HepG2 (cell line): ENCODE results near the gene SYS1. TPM values are rescaled to one million over a fixed set of nuclear protein-coding genes. Genes with fewer than 3 reads are reported as not detected.

ENCODE experiments used
- AKAP8 ChIP-seq: sonication (generic); formaldehyde crosslinking; IDR thresholded peaks from 2 replicates; pipeline ENCODE4 v1.5.1; 2020; ENCODE audit warnings: mild to moderate bottlenecking, missing genetic modification reagents
- CHD4 ChIP-seq: fragments of 200-600 bp; sonication (generic); IDR thresholded peaks from 2 replicates; pipeline ENCODE4 v1.7.0; 2017; ENCODE audit warnings: mild to moderate bottlenecking, low read length, borderline replicate concordance
- FIP1L1 ChIP-seq: fragments of 200-400 bp; formaldehyde crosslinking; IDR thresholded peaks from 2 replicates; pipeline ENCODE4 v1.6.1; 2018; ENCODE audit warnings: low read depth, mild to moderate bottlenecking, low read length, moderate library complexity, borderline replicate concordance; ENCODE audit not compliant: insufficient read depth
- HNF1A ChIP-seq, 2 experiments: sonication (generic) in 1 of 2; formaldehyde crosslinking in 1 of 2; IDR thresholded peaks; 2 replicates each; pipeline versions ENCODE4 v1.4.0 to v1.6.1; 2016 to 2020; ENCODE audit warnings: borderline replicate concordance in 1 of 2, low read depth in 1 of 2, mild to moderate bottlenecking in 1 of 2, missing genetic modification reagents in 1 of 2
- KAT7 ChIP-seq: IDR thresholded peaks from 2 replicates; pipeline ENCODE4 v1.6.1; 2018; ENCODE audit warnings: borderline replicate concordance, missing compliant biosample characterization
- KDM6A ChIP-seq: IDR thresholded peaks from 2 replicates; pipeline ENCODE4 v1.6.1; 2016; ENCODE audit warnings: low read depth
- NFIC ChIP-seq: IDR thresholded peaks from 2 replicates; pipeline ENCODE4 v1.6.1; 2012; ENCODE audit warnings: mild to moderate bottlenecking, low read length, inconsistent platforms
- PAWR ChIP-seq: sonication (generic); formaldehyde crosslinking; IDR thresholded peaks from 2 replicates; pipeline ENCODE4 v1.4.0; 2020; ENCODE audit warnings: missing genetic modification reagents, mild to moderate bottlenecking, borderline replicate concordance
- SNAI1 ChIP-seq: sonication (generic); formaldehyde crosslinking; IDR thresholded peaks from 2 replicates; pipeline ENCODE4 v1.5.0; 2020; ENCODE audit warnings: mild to moderate bottlenecking, missing genetic modification reagents, borderline replicate concordance
- ZBTB7A ChIP-seq: sonication (generic); formaldehyde crosslinking; IDR thresholded peaks from 2 replicates; pipeline ENCODE4 v1.8.0; 2022; ENCODE audit warnings: mild to moderate bottlenecking, missing genetic modification reagents
- ZFP41 ChIP-seq: sonication (generic); formaldehyde crosslinking; IDR thresholded peaks from 2 replicates; pipeline ENCODE4 v1.4.0; 2020; ENCODE audit warnings: mild to moderate bottlenecking, missing genetic modification reagents, borderline replicate concordance
- ZNF564 ChIP-seq: sonication (generic); formaldehyde crosslinking; IDR thresholded peaks from 2 replicates; pipeline ENCODE4 v1.8.1; 2023; ENCODE audit warnings: mild to moderate bottlenecking, missing genetic modification reagents
- ZNF570 ChIP-seq: sonication (generic); formaldehyde crosslinking; IDR thresholded peaks from 2 replicates; pipeline ENCODE4 v1.4.0; 2020; ENCODE audit warnings: mild to moderate bottlenecking, missing genetic modification reagents, borderline replicate concordance
- ZNF703 ChIP-seq: sonication (generic); formaldehyde crosslinking; IDR thresholded peaks from 2 replicates; pipeline ENCODE4 v1.5.1; 2020; ENCODE audit warnings: missing genetic modification reagents, mild to moderate bottlenecking, moderate library complexity, borderline replicate concordance
- ZNF747 ChIP-seq: sonication (generic); formaldehyde crosslinking; IDR thresholded peaks from 2 replicates; pipeline ENCODE4 v1.8.1; 2023; ENCODE audit warnings: missing genetic modification reagents, mild to moderate bottlenecking, borderline replicate concordance
- ZNF777 ChIP-seq: sonication (generic); formaldehyde crosslinking; IDR thresholded peaks from 2 replicates; pipeline ENCODE4 v1.4.0; 2020; ENCODE audit warnings: missing genetic modification reagents
- ZNF780A ChIP-seq: sonication (generic); formaldehyde crosslinking; IDR thresholded peaks from 2 replicates; pipeline ENCODE4 v1.8.0; 2022; ENCODE audit warnings: mild to moderate bottlenecking, missing genetic modification reagents, moderate library complexity
- ZNF788 ChIP-seq: sonication (generic); formaldehyde crosslinking; IDR thresholded peaks from 2 replicates; pipeline ENCODE4 v1.5.0; 2020; ENCODE audit warnings: mild to moderate bottlenecking, missing genetic modification reagents, borderline replicate concordance
- ZSCAN29 ChIP-seq: sonication (generic); formaldehyde crosslinking; conservative IDR thresholded peaks from 2 replicates; pipeline ENCODE4 v1.4.0; 2020; ENCODE audit warnings: mild to moderate bottlenecking, missing genetic modification reagents
- polyA plus RNA-seq, 8 experiments: library from polyadenylated mRNA; depleted of rRNA in 3 of 8; stranded (reverse) in 7 of 8; unstranded in 1 of 8; fragments of >200 nt; fragmentation: Illumina TruSeq in 4 of 8; extraction: Trizol in 4 of 8; gene quantifications; 2 replicates each; pipeline versions ENCODE4 v1.2.1 to v1.2.3, GENCODE V29; 2011 to 2016; ENCODE audit warnings: low read depth in 4 of 8, missing spikeins in 1 of 8, mixed read lengths in 1 of 8; ENCODE audit not compliant: insufficient read depth in 1 of 8
- total RNA-seq, 5 experiments: library from RNA; depleted of rRNA; stranded (reverse); fragments of >200 nt; fragmentation: Illumina TruSeq; extraction: Trizol; gene quantifications; 2 replicates each; pipeline ENCODE4 v1.2.3, GENCODE V29; 2016; ENCODE audit warnings: low read depth in 1 of 5
- TF ChIP-seq, protein P1 (sequence below): sonication (generic); formaldehyde crosslinking; IDR thresholded peaks from 2 replicates; pipeline ENCODE4 v1.4.0; 2020; ENCODE audit warnings: missing genetic modification reagents, borderline replicate concordance
- TF ChIP-seq, protein P2 (sequence below): sonication (generic); formaldehyde crosslinking; IDR thresholded peaks from 2 replicates; pipeline ENCODE4 v1.8.1; 2023; ENCODE audit warnings: missing genetic modification reagents, inconsistent platforms, borderline replicate concordance

SYS1 gene
- total and polyA plus RNA-seq, 2 of the 13 experiments (the other 11 are each of a cell fraction or from before 2014, with no cell fraction given) = 38.3 to 65.6 TPM

DNA sequence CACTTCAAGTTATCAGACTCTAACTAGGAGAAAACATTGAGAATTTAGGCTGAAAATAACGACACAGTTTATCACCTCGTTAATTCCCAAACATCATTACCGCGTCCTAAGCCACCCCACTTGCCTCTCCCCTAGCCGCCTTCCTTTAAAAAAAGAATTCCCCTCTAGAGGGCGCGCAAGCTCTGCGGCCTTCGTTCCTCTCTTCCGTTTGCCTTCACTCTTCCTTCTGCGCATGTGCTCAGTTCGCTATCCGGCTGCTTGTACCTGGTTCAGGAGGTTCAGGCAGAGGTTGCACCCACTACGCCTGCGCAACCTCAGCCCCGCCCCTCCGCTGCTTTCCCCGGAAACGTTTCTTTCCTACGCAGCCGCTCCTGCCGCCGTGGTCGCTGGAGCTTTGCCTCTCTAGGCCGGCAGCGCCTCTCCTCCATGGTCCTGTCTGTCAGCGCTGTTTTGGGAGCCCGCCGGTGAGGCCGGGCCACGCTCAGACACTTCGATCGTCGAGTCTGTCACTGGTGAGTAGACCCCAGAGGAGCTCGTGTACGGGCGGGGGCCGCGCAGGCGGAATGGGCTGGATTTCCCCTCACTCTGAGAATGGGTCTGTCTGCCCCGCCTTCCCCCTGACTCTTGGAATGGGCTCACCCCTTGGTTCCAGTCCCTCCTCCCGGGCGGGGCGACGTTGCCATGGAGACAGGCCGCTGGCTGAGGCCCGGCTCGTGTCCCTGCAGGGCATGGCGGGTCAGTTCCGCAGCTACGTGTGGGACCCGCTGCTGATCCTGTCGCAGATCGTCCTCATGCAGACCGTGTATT, at the start of gene SYS1 (continued):
- TF ChIP-seq HNF1A (IDR thresholded peaks at IDR 0.05; ENCODE audit: low read depth) (no peak), HNF1A (CRISPR knock-in tag; IDR thresholded peaks at IDR 0.05; ENCODE audit: borderline replicate concordance) (peak; percentile 95), ZNF703 (CRISPR knock-in tag) (peak; percentile 48; the same call in 1 of the 2 replicates), ZNF564 (CRISPR knock-in tag) (peak; percentile 56; the same call in 1 of the 2 replicates), ZNF570 (CRISPR knock-in tag) (no peak), ZNF747 (peak; percentile 99), ZFP41 (CRISPR knock-in tag) (peak; percentile 95; the same call in 1 of the 2 replicates), KDM6A (CRISPR knock-in tag) (0 out of 2 replicates have a peak, but pooled peaks have one; percentile 25), ZBTB7A (CRISPR knock-in tag) (peak; percentile 76; the same call in 1 of the 2 replicates), ZNF777 (CRISPR knock-in tag) (peak; percentile 61; the same call in 1 of the 2 replicates), SNAI1 (no peak; the same call in 1 of the 2 replicates), ZSCAN29 (peak; percentile 94; the same call in 1 of the 2 replicates), ZNF788 (CRISPR knock-in tag) (peak; percentile 99), NFIC (no peak), FIP1L1 (peak; percentile 98), KAT7 (peak; percentile 79), AKAP8 (no peak), CHD4 (peak; percentile 81; the same call in 1 of the 2 replicates), PAWR (peak; percentile 99; the same call in 1 of the 2 replicates), ZNF780A (CRISPR knock-in tag) (no peak; the same call in 1 of the 2 replicates)
- TF ChIP-seq, protein P1, sequence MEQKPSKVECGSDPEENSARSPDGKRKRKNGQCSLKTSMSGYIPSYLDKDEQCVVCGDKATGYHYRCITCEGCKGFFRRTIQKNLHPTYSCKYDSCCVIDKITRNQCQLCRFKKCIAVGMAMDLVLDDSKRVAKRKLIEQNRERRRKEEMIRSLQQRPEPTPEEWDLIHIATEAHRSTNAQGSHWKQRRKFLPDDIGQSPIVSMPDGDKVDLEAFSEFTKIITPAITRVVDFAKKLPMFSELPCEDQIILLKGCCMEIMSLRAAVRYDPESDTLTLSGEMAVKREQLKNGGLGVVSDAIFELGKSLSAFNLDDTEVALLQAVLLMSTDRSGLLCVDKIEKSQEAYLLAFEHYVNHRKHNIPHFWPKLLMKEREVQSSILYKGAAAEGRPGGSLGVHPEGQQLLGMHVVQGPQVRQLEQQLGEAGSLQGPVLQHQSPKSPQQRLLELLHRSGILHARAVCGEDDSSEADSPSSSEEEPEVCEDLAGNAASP (CRISPR knock-in tag) = peak; percentile 76
- TF ChIP-seq, protein P2, sequence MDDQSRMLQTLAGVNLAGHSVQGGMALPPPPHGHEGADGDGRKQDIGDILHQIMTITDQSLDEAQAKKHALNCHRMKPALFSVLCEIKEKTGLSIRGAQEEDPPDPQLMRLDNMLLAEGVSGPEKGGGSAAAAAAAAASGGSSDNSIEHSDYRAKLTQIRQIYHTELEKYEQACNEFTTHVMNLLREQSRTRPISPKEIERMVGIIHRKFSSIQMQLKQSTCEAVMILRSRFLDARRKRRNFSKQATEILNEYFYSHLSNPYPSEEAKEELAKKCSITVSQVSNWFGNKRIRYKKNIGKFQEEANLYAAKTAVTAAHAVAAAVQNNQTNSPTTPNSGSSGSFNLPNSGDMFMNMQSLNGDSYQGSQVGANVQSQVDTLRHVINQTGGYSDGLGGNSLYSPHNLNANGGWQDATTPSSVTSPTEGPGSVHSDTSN (CRISPR knock-in tag) = no peak
